K562 (cell line): ENCODE data around the gene SLC25A17.

ENCODE experiments used
- ARHGAP35 ChIP-seq: fragments of 450-650 bp; IDR thresholded peaks from 2 replicates; pipeline ENCODE4 v1.6.1; 2018; ENCODE audit not compliant: partially characterized antibody
- BRCA1 ChIP-seq, 2 experiments: fragments of 450-650 bp in 1 of 2; sonication (generic) in 1 of 2; formaldehyde crosslinking in 1 of 2; IDR thresholded peaks; 2 replicates each; pipeline versions ENCODE4 v1.5.0 to v1.6.1; 2017 to 2020; ENCODE audit warnings: mild to moderate bottlenecking in 1 of 2, missing genetic modification reagents in 1 of 2
- CREM ChIP-seq: IDR thresholded peaks from 2 replicates; pipeline ENCODE4 v1.6.1; 2014; ENCODE audit warnings: antibody characterized with exemption, low read depth
- FOXP1 ChIP-seq: sonication (generic); formaldehyde crosslinking; IDR thresholded peaks from 2 replicates; pipeline ENCODE4 v1.8.0; 2022; ENCODE audit warnings: mild to moderate bottlenecking, missing genetic modification reagents
- POLR2AphosphoS5 ChIP-seq: IDR thresholded peaks from 2 replicates; pipeline ENCODE4 v1.6.1; 2011; ENCODE audit warnings: mild to moderate bottlenecking, low read depth, low read length, moderate library complexity; ENCODE audit not compliant: control insufficient read depth, insufficient read depth
- PRPF4 ChIP-seq: fragments of 200-400 bp; formaldehyde crosslinking; IDR thresholded peaks from one replicate; pipeline ENCODE4 v1.6.1; 2017; ENCODE audit warnings: low read length, low read depth, mild to moderate bottlenecking; ENCODE audit not compliant: insufficient read depth, poor library complexity, severe bottlenecking
- SRF ChIP-seq, 2 experiments: fragments of 250-450, 450-650 bp in 1 of 2; sonication (Bioruptor Pico) in 1 of 2; sonication (generic) in 1 of 2; formaldehyde crosslinking; IDR thresholded peaks; 2 replicates each; pipeline versions ENCODE4 v1.5.0 to v1.5.1; 2020 to 2022; ENCODE audit warnings: mild to moderate bottlenecking in 1 of 2, missing genetic modification reagents in 1 of 2
- ZNF165 ChIP-seq: fragments of 250-450 bp; sonication (Bioruptor Pico); IDR thresholded peaks from 2 replicates; pipeline ENCODE4 v1.4.0; 2020; ENCODE audit warnings: borderline replicate concordance
- TF ChIP-seq, protein P1 (sequence below): sonication (generic); formaldehyde crosslinking; IDR thresholded peaks from 2 replicates; pipeline ENCODE4 v1.8.0; 2023; ENCODE audit warnings: mild to moderate bottlenecking, missing genetic modification reagents
- TF ChIP-seq, protein P2 (sequence below), 3 experiments: IDR thresholded peaks in 2 of 3; conservative IDR thresholded peaks in 1 of 3; 2 replicates each; pipeline ENCODE4 v1.5.1; 2011 to 2012; ENCODE audit warnings: low read length in 3 of 3, mild to moderate bottlenecking in 3 of 3, control low read depth in 2 of 3, improper control_type of control experiment in 1 of 3, inconsistent platforms in 1 of 3, low read depth in 1 of 3, mixed read lengths in 1 of 3, moderate library complexity in 1 of 3; ENCODE audit not compliant: insufficient read depth in 2 of 3
- TF ChIP-seq, protein P3 (sequence below): fragments of 250-450 bp; sonication (Bioruptor Pico); IDR thresholded peaks from 2 replicates; pipeline ENCODE4 v1.8.0; 2021; ENCODE audit warnings: moderate library complexity, mild to moderate bottlenecking, inconsistent platforms
- TF ChIP-seq, protein P4 (sequence below): fragments of 450-650 bp; formaldehyde crosslinking; IDR thresholded peaks from 2 replicates; pipeline ENCODE4 v1.4.0; 2022; ENCODE audit warnings: missing genetic modification characterization

DNA sequence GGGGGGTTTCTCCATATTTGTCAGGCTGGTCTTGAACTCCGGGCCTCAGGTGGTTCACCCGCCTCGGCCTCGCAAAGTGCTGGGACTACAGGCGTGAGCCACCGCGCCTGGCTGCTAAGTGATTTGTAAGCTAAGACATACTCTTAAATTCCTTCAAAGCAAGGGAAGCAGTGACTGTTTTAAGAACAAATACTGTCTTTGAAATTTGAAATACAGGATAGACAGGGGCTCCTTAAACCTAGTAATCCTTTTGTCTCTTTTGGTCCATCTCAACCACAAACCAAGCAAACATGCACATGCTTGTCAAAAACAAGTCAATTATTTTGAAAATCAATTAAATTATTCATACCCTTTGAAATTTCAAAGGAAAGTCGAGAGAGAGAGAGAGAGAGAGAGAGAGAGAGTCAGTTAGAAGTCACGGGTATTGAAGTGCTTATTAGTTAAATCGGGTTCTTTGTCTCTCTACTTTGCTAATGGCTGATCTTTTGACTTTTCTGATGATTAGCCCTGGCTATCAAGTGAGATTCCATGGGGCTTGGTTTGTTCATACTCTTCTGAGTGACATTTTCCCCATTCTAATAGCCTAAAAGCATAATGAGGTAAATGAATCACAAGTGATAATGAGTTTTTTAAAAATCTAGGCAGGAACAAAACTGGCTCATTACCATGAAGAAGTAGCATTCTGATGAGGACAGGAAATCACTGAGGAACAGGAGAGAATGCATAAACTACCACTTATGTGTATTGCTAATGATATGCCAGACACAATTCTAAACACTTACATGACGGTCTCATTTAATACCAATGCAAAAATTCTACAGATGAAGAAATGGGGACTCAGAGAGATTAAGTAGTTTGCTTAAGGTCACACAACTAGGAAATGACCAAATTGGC lies 91.8 kb downstream of the SLC25A17 start:
- TF ChIP-seq, protein P1, sequence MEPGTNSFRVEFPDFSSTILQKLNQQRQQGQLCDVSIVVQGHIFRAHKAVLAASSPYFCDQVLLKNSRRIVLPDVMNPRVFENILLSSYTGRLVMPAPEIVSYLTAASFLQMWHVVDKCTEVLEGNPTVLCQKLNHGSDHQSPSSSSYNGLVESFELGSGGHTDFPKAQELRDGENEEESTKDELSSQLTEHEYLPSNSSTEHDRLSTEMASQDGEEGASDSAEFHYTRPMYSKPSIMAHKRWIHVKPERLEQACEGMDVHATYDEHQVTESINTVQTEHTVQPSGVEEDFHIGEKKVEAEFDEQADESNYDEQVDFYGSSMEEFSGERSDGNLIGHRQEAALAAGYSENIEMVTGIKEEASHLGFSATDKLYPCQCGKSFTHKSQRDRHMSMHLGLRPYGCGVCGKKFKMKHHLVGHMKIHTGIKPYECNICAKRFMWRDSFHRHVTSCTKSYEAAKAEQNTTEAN, result no peak
- no peak for TF ChIP-seq PRPF4
- TF ChIP-seq POLR2AphosphoS5, result no peak
- TF ChIP-seq, protein P2, sequence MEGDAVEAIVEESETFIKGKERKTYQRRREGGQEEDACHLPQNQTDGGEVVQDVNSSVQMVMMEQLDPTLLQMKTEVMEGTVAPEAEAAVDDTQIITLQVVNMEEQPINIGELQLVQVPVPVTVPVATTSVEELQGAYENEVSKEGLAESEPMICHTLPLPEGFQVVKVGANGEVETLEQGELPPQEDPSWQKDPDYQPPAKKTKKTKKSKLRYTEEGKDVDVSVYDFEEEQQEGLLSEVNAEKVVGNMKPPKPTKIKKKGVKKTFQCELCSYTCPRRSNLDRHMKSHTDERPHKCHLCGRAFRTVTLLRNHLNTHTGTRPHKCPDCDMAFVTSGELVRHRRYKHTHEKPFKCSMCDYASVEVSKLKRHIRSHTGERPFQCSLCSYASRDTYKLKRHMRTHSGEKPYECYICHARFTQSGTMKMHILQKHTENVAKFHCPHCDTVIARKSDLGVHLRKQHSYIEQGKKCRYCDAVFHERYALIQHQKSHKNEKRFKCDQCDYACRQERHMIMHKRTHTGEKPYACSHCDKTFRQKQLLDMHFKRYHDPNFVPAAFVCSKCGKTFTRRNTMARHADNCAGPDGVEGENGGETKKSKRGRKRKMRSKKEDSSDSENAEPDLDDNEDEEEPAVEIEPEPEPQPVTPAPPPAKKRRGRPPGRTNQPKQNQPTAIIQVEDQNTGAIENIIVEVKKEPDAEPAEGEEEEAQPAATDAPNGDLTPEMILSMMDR (IDR thresholded peaks at IDR 0.05 in 2 of 3, conservative IDR thresholded peaks at IDR 0.05 in 1 of 3; ENCODE audit: insufficient read depth in 2 of 3, low read depth in 1 of 3, low read length in 3 of 3), result no peak
- TF ChIP-seq ZNF165 (CRISPR knock-in tag), result no peak
- no peak for TF ChIP-seq ARHGAP35
- TF ChIP-seq FOXP1 (CRISPR knock-in tag), result no peak
- TF ChIP-seq CREM, result no peak
- no peak for TF ChIP-seq SRF (CRISPR knock-in tag; IDR thresholded peaks at IDR 0.05)
- TF ChIP-seq, protein P3, sequence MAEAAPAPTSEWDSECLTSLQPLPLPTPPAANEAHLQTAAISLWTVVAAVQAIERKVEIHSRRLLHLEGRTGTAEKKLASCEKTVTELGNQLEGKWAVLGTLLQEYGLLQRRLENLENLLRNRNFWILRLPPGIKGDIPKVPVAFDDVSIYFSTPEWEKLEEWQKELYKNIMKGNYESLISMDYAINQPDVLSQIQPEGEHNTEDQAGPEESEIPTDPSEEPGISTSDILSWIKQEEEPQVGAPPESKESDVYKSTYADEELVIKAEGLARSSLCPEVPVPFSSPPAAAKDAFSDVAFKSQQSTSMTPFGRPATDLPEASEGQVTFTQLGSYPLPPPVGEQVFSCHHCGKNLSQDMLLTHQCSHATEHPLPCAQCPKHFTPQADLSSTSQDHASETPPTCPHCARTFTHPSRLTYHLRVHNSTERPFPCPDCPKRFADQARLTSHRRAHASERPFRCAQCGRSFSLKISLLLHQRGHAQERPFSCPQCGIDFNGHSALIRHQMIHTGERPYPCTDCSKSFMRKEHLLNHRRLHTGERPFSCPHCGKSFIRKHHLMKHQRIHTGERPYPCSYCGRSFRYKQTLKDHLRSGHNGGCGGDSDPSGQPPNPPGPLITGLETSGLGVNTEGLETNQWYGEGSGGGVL, result no peak
- TF ChIP-seq, protein P4, sequence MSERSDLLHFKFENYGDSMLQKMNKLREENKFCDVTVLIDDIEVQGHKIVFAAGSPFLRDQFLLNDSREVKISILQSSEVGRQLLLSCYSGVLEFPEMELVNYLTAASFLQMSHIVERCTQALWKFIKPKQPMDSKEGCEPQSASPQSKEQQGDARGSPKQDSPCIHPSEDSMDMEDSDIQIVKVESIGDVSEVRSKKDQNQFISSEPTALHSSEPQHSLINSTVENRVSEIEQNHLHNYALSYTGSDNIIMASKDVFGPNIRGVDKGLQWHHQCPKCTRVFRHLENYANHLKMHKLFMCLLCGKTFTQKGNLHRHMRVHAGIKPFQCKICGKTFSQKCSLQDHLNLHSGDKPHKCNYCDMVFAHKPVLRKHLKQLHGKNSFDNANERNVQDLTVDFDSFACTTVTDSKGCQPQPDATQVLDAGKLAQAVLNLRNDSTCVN (CRISPR knock-in tag), result no peak
- TF ChIP-seq BRCA1 (IDR thresholded peaks at IDR 0.05), result no peak
- no peak for TF ChIP-seq BRCA1 (CRISPR knock-in tag; IDR thresholded peaks at IDR 0.05)
